Heart left ventricle (tissue), 16 donors: ENCODE data around the gene MIB1. TPM values are rescaled to one million over a fixed set of nuclear protein-coding genes. Genes with fewer than 3 reads are reported as not detected.
A peak's percentile ranks its signal among the peaks of the same experiment; 100 is the strongest.

Source experiments
- ATAC-seq, 4 donors: fragments of 200-7000 bp; cut with Tn5 transposase; one replicate each; pipeline ENCODE4 v1.9.1; 2020 to 2022; ENCODE audit warnings: moderate library complexity in 4 of 4, mild to moderate bottlenecking in 3 of 4, moderate number of reproducible peaks in 1 of 4
- DNase-seq, 5 donors: peaks; one replicate each; pipeline ENCODE4 v3.0.0-alpha.2; 2020
- H3K27ac ChIP-seq, 12 donors: fragments of 200-600 bp; sonication (generic) in 4 of 12; one replicate each; pipeline versions ENCODE4 v1.5.0 to v1.8.0; 2016 to 2022; ENCODE audit warnings: mild to moderate bottlenecking in 2 of 12
- H3K27me3 ChIP-seq, 9 donors: fragments of 200-600 bp; sonication (generic) in 2 of 9; one replicate each; pipeline versions ENCODE4 v1.5.1 to v1.8.0; 2016 to 2022; ENCODE audit warnings: mild to moderate bottlenecking in 3 of 9
- H3K36me3 ChIP-seq, 9 donors: fragments of 200-600 bp; sonication (generic) in 2 of 9; one replicate each; pipeline versions ENCODE4 v1.5.0 to v1.8.0; 2018 to 2022; ENCODE audit warnings: mild to moderate bottlenecking in 2 of 9
- H3K4me1 ChIP-seq, 12 donors: fragments of 200-600 bp; sonication (generic) in 4 of 12; one replicate each; pipeline versions ENCODE4 v1.5.0 to v1.8.0; 2016 to 2022; ENCODE audit warnings: mild to moderate bottlenecking in 3 of 12
- H3K4me3 ChIP-seq, 12 donors: fragments of 200-600 bp; sonication (generic) in 4 of 12; one replicate each; pipeline versions ENCODE4 v1.5.0 to v1.8.0; 2017 to 2022; ENCODE audit warnings: mild to moderate bottlenecking in 9 of 12, moderate library complexity in 4 of 12
- H3K9me3 ChIP-seq, 12 donors: fragments of 200-600 bp; sonication (generic) in 4 of 12; one replicate each; pipeline versions ENCODE4 v1.5.0 to v1.8.0; 2016 to 2022; ENCODE audit warnings: mild to moderate bottlenecking in 1 of 12
- POLR2A ChIP-seq, 2 donors: fragments of 450-650 bp; IDR thresholded peaks; one replicate each; pipeline ENCODE4 v1.6.1; 2017; ENCODE audit warnings: antibody characterized with exemption in 2 of 2, mild to moderate bottlenecking in 2 of 2, moderate library complexity in 2 of 2
- WGBS, 4 donors: extraction: QIAGEN DNeasy Blood & Tissue Kit in 2 of 4; methylation state at CpG; one replicate each; pipeline versions ENCODE4 v1.1.5 to v1.1.7; 2013 to 2018; 5-methylcytosine and 5-hydroxymethylcytosine counted together
- intact Hi-C, 10 donors: fragments of 100-400 bp; cut with DNase I; formaldehyde crosslinking; loops; one replicate each; pipeline versions ENCODE4 v1.11.1 to v1.14.2; 2022
- polyA plus RNA-seq, 2 donors: library from polyadenylated mRNA; stranded (reverse); fragments of 200-250 nt; gene quantifications; one replicate each; pipeline ENCODE4 v1.2.3, GENCODE V29; 2013
- total RNA-seq, 9 donors: library from RNA; depleted of rRNA in 2 of 9; stranded (reverse); fragments of >200 nt in 2 of 9; fragmentation: NEBNext Ultra II Directional in 3 of 9; extraction: Animal tissue kit (Norgen Biotek cat#: 25700) in 3 of 9; gene quantifications; one replicate each; pipeline versions ENCODE4 v1.1.0 to v1.2.4, GENCODE V29; 2016 to 2023
- TF ChIP-seq, protein P1 (sequence below), 12 donors: fragments of 200-600 bp; sonication (generic) in 4 of 12; IDR thresholded peaks; one replicate each; pipeline versions ENCODE4 v1.5.0 to v1.8.0; 2018 to 2022; ENCODE audit warnings: antibody characterized with exemption in 12 of 12, mild to moderate bottlenecking in 5 of 12
- donor health status: ischemic (EF 13 %, LVEDD 7.1; RV severe dilation, severe dysfunction).
- donor health status: healthy with polysubstance abuse.
- donor health status: DM: no; HTN: yes; CAD: no.
- donor health status: DM: no; HTN: no; CAD: no.
- donor health status: ischemic (EF 25% LVEDD 6.9; RV normal size, moderate dysfunction).
- donor health status: ischemic (EF 25% LVEDD 5.7; RV mildly dilated, moderate dysfunction).
- donor health status: healthy.
- donor health status: DM: yes; HTN: yes; CAD: no.
- donor health status: ischemic (EF 35%, LVEDD 5.7; RV mildly dilated, moderate dysfunction).
- donor health status: nonischemic (EF 11% LVEDD 7.7; RV severe dilation, severe dysfunction).
- donor health status: DM: yes; HTN: yes; CAD: no.
- donor health status: PGD.
- donor health status: ischemic (EF 29% LVEDD 5.4; RV normal size, mild dysfunction).
- donor health status: nonischemic (EF 23%, LVEDD 6.1; RV moderate dilation, normal function).

MIB1 gene
- total and polyA plus RNA-seq, 11 donors, result 2.5 to 33.4 (median 19.5) TPM

DNA sequence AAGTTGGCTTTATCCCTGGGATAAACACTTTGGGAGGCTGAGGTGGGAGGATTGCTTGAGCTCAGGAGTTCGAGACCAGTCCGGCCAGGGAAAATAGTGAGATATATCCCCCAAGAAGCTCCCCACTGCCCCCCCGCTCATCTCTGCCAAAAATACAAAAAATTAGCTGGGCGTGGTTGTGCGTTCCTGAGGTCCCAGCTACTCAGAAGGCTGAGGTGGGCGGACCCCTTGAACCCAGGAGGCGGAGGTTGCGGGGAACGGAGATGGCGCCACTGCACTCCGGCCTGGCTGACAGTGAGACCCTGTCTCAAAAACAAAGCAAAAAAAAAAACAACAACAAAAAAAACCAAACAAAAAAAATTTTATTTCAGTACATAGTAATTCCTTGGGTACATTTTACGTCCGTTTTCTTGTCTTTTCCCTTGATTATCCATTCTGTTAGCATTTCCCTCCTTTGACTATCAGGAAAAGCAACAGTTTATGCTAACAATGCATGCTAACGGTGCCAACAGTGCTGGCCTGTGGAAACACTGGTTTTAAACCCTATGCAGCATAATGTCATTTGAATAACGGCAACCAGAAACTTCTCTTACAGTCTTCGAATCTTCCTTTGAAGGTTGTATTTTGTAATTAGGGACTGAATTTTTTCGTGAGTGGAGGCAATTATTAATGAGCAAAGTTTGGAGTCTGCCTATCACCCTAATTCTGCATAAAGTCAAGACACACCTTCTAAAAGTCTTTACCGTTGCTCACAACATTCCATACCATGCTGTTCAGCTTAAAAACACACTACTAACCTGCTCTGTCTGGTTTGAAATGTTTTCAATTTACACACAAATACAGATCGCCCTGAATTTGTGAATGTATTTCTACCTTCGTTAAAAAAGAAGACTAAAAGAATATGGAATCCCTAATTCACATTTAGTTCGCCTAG, 721 bp upstream of the MIB1 start:
- no peak for TF ChIP-seq POLR2A (IDR thresholded peaks at IDR 0.05)
- TF ChIP-seq, protein P1, sequence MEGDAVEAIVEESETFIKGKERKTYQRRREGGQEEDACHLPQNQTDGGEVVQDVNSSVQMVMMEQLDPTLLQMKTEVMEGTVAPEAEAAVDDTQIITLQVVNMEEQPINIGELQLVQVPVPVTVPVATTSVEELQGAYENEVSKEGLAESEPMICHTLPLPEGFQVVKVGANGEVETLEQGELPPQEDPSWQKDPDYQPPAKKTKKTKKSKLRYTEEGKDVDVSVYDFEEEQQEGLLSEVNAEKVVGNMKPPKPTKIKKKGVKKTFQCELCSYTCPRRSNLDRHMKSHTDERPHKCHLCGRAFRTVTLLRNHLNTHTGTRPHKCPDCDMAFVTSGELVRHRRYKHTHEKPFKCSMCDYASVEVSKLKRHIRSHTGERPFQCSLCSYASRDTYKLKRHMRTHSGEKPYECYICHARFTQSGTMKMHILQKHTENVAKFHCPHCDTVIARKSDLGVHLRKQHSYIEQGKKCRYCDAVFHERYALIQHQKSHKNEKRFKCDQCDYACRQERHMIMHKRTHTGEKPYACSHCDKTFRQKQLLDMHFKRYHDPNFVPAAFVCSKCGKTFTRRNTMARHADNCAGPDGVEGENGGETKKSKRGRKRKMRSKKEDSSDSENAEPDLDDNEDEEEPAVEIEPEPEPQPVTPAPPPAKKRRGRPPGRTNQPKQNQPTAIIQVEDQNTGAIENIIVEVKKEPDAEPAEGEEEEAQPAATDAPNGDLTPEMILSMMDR (IDR thresholded peaks at IDR 0.05), result no peak
- H3K27me3 ChIP-seq, result no peaks in the 10 kb centered on the region
- H3K27ac ChIP-seq, result peak overlapping the region in 11 of 12 donors; percentile 56 to 99 (median 98)
- peak overlapping the region in 11 of 12 donors; percentile 71 to 96 (median 90) for H3K4me3 ChIP-seq
- H3K36me3 ChIP-seq, result no peaks in the 10 kb centered on the region
- WGBS, 4 donors, result 37 to 48% (median 45%) methylated on average over 21 of the region's 21 CpGs
- peaks cover 0 to 36% (median 17%) of the 10 kb centered on the region in 12 donors for H3K4me1 ChIP-seq
- ATAC-seq (peak in 3 of 4 donors; percentile 2 to 4 (median 2)), DNase-seq (peak in 3 of 5 donors; percentile 17 to 35 (median 25))
- intact Hi-C loops, result loop anchor here in 8 of 10 donors (1.0 to 10.0 kb wide), 11 partner anchors 33 to 138 kb away; partner anchors contain the start of genes ABHD3 (in 3 of the 8), ESCO1 (in 2 of the 8) and SNRPD1 (in 2 of the 8)
- H3K9me3 ChIP-seq, result peaks cover 0 to 8% (median 0%) of the 10 kb centered on the region in 12 donors

DNA sequence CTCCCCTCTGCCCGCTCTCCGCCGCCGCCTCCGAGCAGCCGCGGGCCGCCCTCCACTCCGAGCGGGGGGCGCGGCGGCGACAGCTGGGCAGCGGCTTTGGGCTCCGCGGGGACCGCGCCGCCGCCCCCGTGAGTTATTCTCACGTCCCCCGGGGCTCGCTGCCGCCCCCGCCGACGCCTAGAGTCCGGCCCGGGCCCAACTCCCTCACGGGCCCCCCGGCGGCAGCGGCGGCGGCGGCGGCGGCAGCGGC, 645 bp downstream of the MIB1 start:
- peak in 1 of 4 donors; percentile 18 for ATAC-seq
- intact Hi-C loops, result loop anchor here in 8 of 10 donors (2.0 to 10.0 kb wide), 8 partner anchors 34 to 139 kb away; partner anchors contain the start of genes ABHD3 (in 2 of the 8), ESCO1 (in 2 of the 8) and SNRPD1 (in 2 of the 8)
- Histone ChIP-seq H3K4me3 (peak overlapping the region; percentile 71 to 96 (median 89)), H3K9me3 (peaks cover 0 to 8% (median 0%) of the 10 kb centered on the region in 12 donors), H3K27ac (peak overlapping the region; percentile 96 to 99 (median 98)), H3K4me1 (peaks cover 0 to 38% (median 19%) of the 10 kb centered on the region in 12 donors), H3K36me3 (no peaks in the 10 kb centered on the region), H3K27me3 (no peaks in the 10 kb centered on the region)
- peak in 1 of 5 donors; percentile 74 for DNase-seq
- TF ChIP-seq, protein P1 (IDR thresholded peaks at IDR 0.05), result no peak
- no peak for TF ChIP-seq POLR2A (IDR thresholded peaks at IDR 0.05)
- WGBS, 4 donors, result 1 to 2% (median 1%) methylated on average over 16 to 41 of the region's 41 CpGs

DNA sequence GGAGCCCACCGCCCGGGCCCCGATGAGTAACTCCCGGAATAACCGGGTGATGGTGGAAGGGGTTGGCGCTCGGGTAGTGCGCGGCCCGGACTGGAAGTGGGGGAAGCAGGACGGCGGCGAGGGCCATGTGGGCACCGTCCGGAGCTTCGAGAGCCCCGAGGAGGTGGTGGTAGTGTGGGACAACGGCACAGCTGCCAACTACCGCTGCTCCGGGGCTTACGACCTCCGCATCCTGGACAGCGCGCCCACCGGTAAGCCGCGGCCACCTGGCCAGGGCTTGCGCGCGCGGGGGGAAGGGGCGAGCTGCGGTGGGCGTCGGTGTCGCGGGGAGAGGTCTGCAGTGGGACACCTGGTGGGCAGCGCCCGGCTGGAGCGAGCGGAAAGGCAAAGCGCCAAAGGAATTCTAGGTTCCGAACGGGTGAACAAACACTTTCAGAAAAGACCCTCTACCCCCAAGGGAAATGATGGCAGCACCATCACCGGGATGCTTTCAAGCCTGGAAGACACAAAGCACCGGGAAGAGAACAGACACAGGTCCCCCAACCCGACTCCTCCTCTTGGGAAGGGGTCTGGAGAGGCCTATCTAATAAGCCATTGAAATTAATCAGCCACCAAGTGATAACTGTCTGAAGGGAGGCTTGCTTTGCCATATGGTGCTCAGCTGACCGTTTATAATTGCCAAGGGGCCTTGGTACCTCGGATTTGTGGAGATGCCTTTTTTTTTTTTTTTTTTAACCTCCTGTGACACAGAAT, 1.1 kb downstream of the MIB1 start:
- peak in 4 of 5 donors; percentile 31 to 49 (median 40) for DNase-seq
- peak overlapping the region; percentile 71 to 96 (median 89) for H3K4me3 ChIP-seq
- H3K9me3 ChIP-seq, result peaks cover 0 to 7% (median 0%) of the 10 kb centered on the region in 12 donors
- WGBS, 4 donors, result 1 to 2% (median 1%) methylated on average over 26 to 49 of the region's 49 CpGs
- peak in 2 of 4 donors; percentile 4 to 5 for ATAC-seq
- H3K4me1 ChIP-seq, result peaks cover 0 to 43% (median 22%) of the 10 kb centered on the region in 12 donors
- H3K36me3 ChIP-seq, result no peaks in the 10 kb centered on the region
- no peak for TF ChIP-seq POLR2A (IDR thresholded peaks at IDR 0.05)
- TF ChIP-seq, protein P1 (IDR thresholded peaks at IDR 0.05), result peak in 1 of 12 donors; percentile 14
- peak overlapping the region; percentile 96 to 99 (median 98) for H3K27ac ChIP-seq
- intact Hi-C loops, result loop anchor here in 8 of 10 donors (2.0 to 10.0 kb wide), 8 partner anchors 34 to 139 kb away; partner anchors contain the start of genes ABHD3 (in 2 of the 8), ESCO1 (in 2 of the 8) and SNRPD1 (in 2 of the 8)
- H3K27me3 ChIP-seq, result no peaks in the 10 kb centered on the region
